ENCODE data around the gene TULP4. TPM values are rescaled to one million over a fixed set of nuclear protein-coding genes. Genes with fewer than 3 reads are reported as not detected.

TULP4 gene
- total and polyA plus RNA-seq, 2 of the 8 experiments (the other 6 are each of a cell fraction or from before 2014, with no cell fraction given): 7.7 to 51.6 TPM

GRCh38 chr6:158539881-158540280, 227.6 kb downstream of the TULP4 start:
- DNase-seq (ENCODE audit: low read depth in 1 of 2, low spot score in 2 of 2) (no peak), FAIRE-seq (no peak)
- POLR2A ChIA-PET (ENCODE audit: partially characterized antibody): interaction anchor here (1.4 to 4.2 kb wide), 3 partner anchors 15 to 28 kb away, joined by 4 to 19 read pairs (median 7); partner anchors contain the start of gene TMEM181
- H3K79me2 ChIP-seq (ENCODE audit: control insufficient read depth in 1 of 2, insufficient read depth in 2 of 2, low read length in 2 of 2): no peaks in the 10 kb centered on the region
- no peak overlapping the region for H3K9ac ChIP-seq (replicated peaks in 1 of 4; ENCODE audit: extremely low read depth in 1 of 4, low read depth in 3 of 4, low read length in 3 of 4)
- H2AK5ac ChIP-seq (ENCODE audit: low read depth, low read length): no peak overlapping the region
- no peak overlapping the region for H3K23ac ChIP-seq (ENCODE audit: insufficient read length)
- H3K27me3 ChIP-seq (replicated peaks in 1 of 4; ENCODE audit: control insufficient read depth in 3 of 4, extremely low read depth in 1 of 4, insufficient read depth in 3 of 4, low read length in 3 of 4): peaks cover 0 to 3% (median 1%) of the 10 kb centered on the region in 4 experiments; a peak in 3 of 7 replicates
- H2BK12ac ChIP-seq (ENCODE audit: low read depth, low read length): no peak overlapping the region
- CTCF ChIA-PET (ENCODE audit: partially characterized antibody): interaction anchor here (0.8 to 2.4 kb wide), 9 partner anchors 14 to 327 kb away, joined by 3 to 8 read pairs (median 4); no protein-coding TSS in a partner anchor
- H4K91ac ChIP-seq (replicated peaks; ENCODE audit: insufficient read length, low read length): no peak overlapping the region
- H3K79me1 ChIP-seq (ENCODE audit: low read depth, low read length): no peaks in the 10 kb centered on the region
- no peak overlapping the region for H2BK15ac ChIP-seq (ENCODE audit: low read length)
- peaks cover 0 to 3% (median 0%) of the 10 kb centered on the region in 4 experiments; a peak in 1 of 8 replicates for H3K36me3 ChIP-seq (ENCODE audit: control insufficient read depth in 2 of 4, insufficient read depth in 4 of 4, low read length in 3 of 4)
- no peaks in the 10 kb centered on the region for H4K20me1 ChIP-seq (replicated peaks in 1 of 2; ENCODE audit: control insufficient read depth in 1 of 2, insufficient read depth in 2 of 2, low read length in 2 of 2)
- H3K4me2 ChIP-seq (ENCODE audit: insufficient read depth in 1 of 2, low read depth in 2 of 2, low read length in 2 of 2): no peak overlapping the region
- TF ChIP-seq EZH2 (IDR thresholded peaks at IDR 0.05; ENCODE audit: low read depth, low read length, severe bottlenecking) (no peak), TCF12 (IDR thresholded peaks at IDR 0.05; ENCODE audit: low read depth, low read length) (no peak), ZNF274 (IDR thresholded peaks at IDR 0.05; ENCODE audit: borderline replicate concordance, extremely low read depth, low read length) (no peak), ATF3 (IDR thresholded peaks at IDR 0.05; ENCODE audit: insufficient read depth, low read depth, low read length) (no peak), KDM1A (IDR thresholded peaks at IDR 0.05; ENCODE audit: borderline replicate concordance, low read length) (no peak), JUN (IDR thresholded peaks at IDR 0.05; ENCODE audit: low read depth, low read length) (no peak), GABPA (IDR thresholded peaks at IDR 0.05; ENCODE audit: borderline replicate concordance, insufficient read depth, low read length) (no peak), ASH2L (IDR thresholded peaks at IDR 0.05; ENCODE audit: low read length) (no peak), GTF2F1 (IDR thresholded peaks at IDR 0.05; ENCODE audit: borderline replicate concordance, low read depth, low read length) (no peak), RAD21 (IDR thresholded peaks at IDR 0.05 in 1 of 2, conservative IDR thresholded peaks at IDR 0.05 in 1 of 2; ENCODE audit: low read depth in 2 of 2, low read length in 2 of 2) (no peak), CBX8 (IDR thresholded peaks at IDR 0.05; ENCODE audit: borderline replicate concordance, low read depth, low read length) (no peak), NRF1 (IDR thresholded peaks at IDR 0.05; ENCODE audit: low read depth, low read length) (no peak)
- 87% methylated on average over 6 of the region's 6 CpGs; no CpG with 5 or more reads in 1 of the 2 experiments for WGBS, 2 experiments (ENCODE audit: extremely low coverage in 1 of 2, insufficient coverage in 1 of 2, insufficient read length in 1 of 2, insufficient replicate concordance in 2 of 2, low coverage in 1 of 2, low lambda C conversion rate in 2 of 2, missing lambda C conversion rate in 1 of 2)
- no peak overlapping the region for H3K4me3 ChIP-seq (ENCODE audit: extremely low read depth in 1 of 4, insufficient read depth in 2 of 4, low read depth in 3 of 4, low read length in 4 of 4)
- H3K56ac ChIP-seq (replicated peaks; ENCODE audit: insufficient read length, low read depth, low read length): no peak overlapping the region
- peaks cover 2 to 3% (median 2%) of the 10 kb centered on the region in 4 experiments; a peak in 3 of 7 replicates for H3K4me1 ChIP-seq (replicated peaks in 1 of 4; ENCODE audit: control insufficient read depth in 3 of 4, insufficient read depth in 4 of 4, low read length in 3 of 4)
- no peak overlapping the region for H2AFZ ChIP-seq (ENCODE audit: low read length)
- H3K4ac ChIP-seq (replicated peaks; ENCODE audit: insufficient read length, low read depth, low read length): no peak overlapping the region
- no peaks in the 10 kb centered on the region for H3K9me3 ChIP-seq (ENCODE audit: insufficient read depth in 2 of 2, low read depth in 1 of 2, low read length in 1 of 2)
- H3K18ac ChIP-seq (ENCODE audit: extremely low read depth, low read length): no peak overlapping the region
- H3K14ac ChIP-seq (ENCODE audit: insufficient read length): no peak overlapping the region
- no peak overlapping the region for H3K27ac ChIP-seq (ENCODE audit: low read depth, low read length)
- H4K5ac ChIP-seq (ENCODE audit: insufficient read length, low read depth, low read length): no peak overlapping the region
- H2BK5ac ChIP-seq (ENCODE audit: low read depth, low read length): no peak overlapping the region
- H4K8ac ChIP-seq (ENCODE audit: extremely low read depth, insufficient read depth, low read length): no peak overlapping the region
- no peak overlapping the region for H2BK120ac ChIP-seq (replicated peaks; ENCODE audit: low read depth, low read length)
- H3K23me2 ChIP-seq (ENCODE audit: low read depth, low read length): peaks cover 2% of the 10 kb centered on the region; the same call in 1 of the 2 replicates
- H2BK20ac ChIP-seq (ENCODE audit: low read length): no peak overlapping the region
